ENCODE measurements around the gene C1D. TPM values are rescaled to one million over a fixed set of nuclear protein-coding genes. Genes with fewer than 3 reads are reported as not detected.

Gene C1D
- total RNA-seq, 2 experiments from 2014 or later = 16.2 to 16.4 TPM

GRCh38 chr2:68043695-68044094 is 19.1 kb downstream of the C1D start:
- CTCF ChIA-PET = no interaction called here

GRCh38 chr2:68043032-68043431 is 19.8 kb downstream of the C1D start:
- Histone ChIP-seq H3K4me3 (ENCODE audit: low read length) (no peak overlapping the region), H3K27ac (ENCODE audit: low read depth in 1 of 2, low read length in 2 of 2) (no peak overlapping the region), H3K27me3 (ENCODE audit: control insufficient read depth in 1 of 2, insufficient read depth in 2 of 2, low read length in 2 of 2) (no peaks in the 10 kb centered on the region), H3K36me3 (ENCODE audit: insufficient read depth, low read length) (peaks cover 25% of the 10 kb centered on the region), H3K4me1 (ENCODE audit: insufficient read depth, low read length) (no peaks in the 10 kb centered on the region), H3K9me3 (ENCODE audit: control insufficient read depth in 1 of 2, insufficient read depth in 1 of 2, low read length in 2 of 2) (no peaks in the 10 kb centered on the region)
- ATAC-seq (ENCODE audit: poor library complexity) (no peak), DNase-seq (no peak)
- H3K27me3 Mint-ChIP-seq = no peaks in the 10 kb centered on the region
- no peak overlapping the region for H3K4me3 Mint-ChIP-seq
- H3K9me3 Mint-ChIP-seq = no peaks in the 10 kb centered on the region
- H3K4me1 Mint-ChIP-seq (ENCODE audit: low read depth) = no peaks in the 10 kb centered on the region
- H3K27ac Mint-ChIP-seq = no peak overlapping the region
- H3K36me3 Mint-ChIP-seq (ENCODE audit: low read depth) = peaks cover 45% of the 10 kb centered on the region
- no peak for TF ChIP-seq CTCF (IDR thresholded peaks at IDR 0.05)
- intact Hi-C loops (cut with DNase I, micrococcal nuclease) = no loop called here
- ChIA-PET CTCF (no interaction called here), POLR2A (no interaction called here)

More at GRCh38 chr2:68043695-68044094, 19.1 kb downstream of the C1D start:
- no peak for ATAC-seq (ENCODE audit: poor library complexity)
- peaks cover 25% of the 10 kb centered on the region for H3K36me3 ChIP-seq (ENCODE audit: insufficient read depth, low read length)
- H3K4me3 Mint-ChIP-seq = no peak overlapping the region
- H3K4me3 ChIP-seq (ENCODE audit: low read length) = no peak overlapping the region
- intact Hi-C loops (cut with DNase I, micrococcal nuclease) = no loop called here
- peaks cover 4% of the 10 kb centered on the region for H3K4me1 Mint-ChIP-seq (ENCODE audit: low read depth)
- H3K27me3 ChIP-seq (ENCODE audit: control insufficient read depth in 1 of 2, insufficient read depth in 2 of 2, low read length in 2 of 2) = no peaks in the 10 kb centered on the region
- POLR2A ChIA-PET = no interaction called here
- no peaks in the 10 kb centered on the region for H3K9me3 Mint-ChIP-seq
- no peaks in the 10 kb centered on the region for H3K4me1 ChIP-seq (ENCODE audit: insufficient read depth, low read length)
- peaks cover 48% of the 10 kb centered on the region for H3K36me3 Mint-ChIP-seq (ENCODE audit: low read depth)
- no peak for DNase-seq
- TF ChIP-seq CTCF (IDR thresholded peaks at IDR 0.05) = no peak
- no peak overlapping the region for H3K27ac Mint-ChIP-seq
- H3K27me3 Mint-ChIP-seq = no peaks in the 10 kb centered on the region
- H3K9me3 ChIP-seq (ENCODE audit: control insufficient read depth in 1 of 2, insufficient read depth in 1 of 2, low read length in 2 of 2) = no peaks in the 10 kb centered on the region
- H3K27ac ChIP-seq (ENCODE audit: low read depth in 1 of 2, low read length in 2 of 2) = no peak overlapping the region

- H3K4me1 Mint-ChIP-seq (ENCODE audit: low read depth) = no peaks in the 10 kb centered on the region
- H3K36me3 ChIP-seq (ENCODE audit: insufficient read depth, low read length) = peaks cover 25% of the 10 kb centered on the region
- ChIA-PET POLR2A (interaction anchor here (1.8 kb wide), 1 partner anchor 21 kb away, joined by 5 read pairs; the partner anchor contains the start of gene C1D), CTCF (no interaction called here)
- no peaks in the 10 kb centered on the region for H3K9me3 Mint-ChIP-seq
- H3K27ac ChIP-seq (ENCODE audit: low read depth in 1 of 2, low read length in 2 of 2) = no peak overlapping the region
- no peaks in the 10 kb centered on the region for H3K27me3 Mint-ChIP-seq
- H3K9me3 ChIP-seq (ENCODE audit: control insufficient read depth in 1 of 2, insufficient read depth in 1 of 2, low read length in 2 of 2) = no peaks in the 10 kb centered on the region
- ATAC-seq (ENCODE audit: poor library complexity) = no peak
- no peak overlapping the region for H3K4me3 Mint-ChIP-seq
- no peaks in the 10 kb centered on the region for H3K4me1 ChIP-seq (ENCODE audit: insufficient read depth, low read length)
- H3K36me3 Mint-ChIP-seq (ENCODE audit: low read depth) = peaks cover 40% of the 10 kb centered on the region
- H3K27me3 ChIP-seq (ENCODE audit: control insufficient read depth in 1 of 2, insufficient read depth in 2 of 2, low read length in 2 of 2) = no peaks in the 10 kb centered on the region
- DNase-seq = no peak
- H3K4me3 ChIP-seq (ENCODE audit: low read length) = no peak overlapping the region
- intact Hi-C loops (cut with DNase I, micrococcal nuclease) = no loop called here
- no peak overlapping the region for H3K27ac Mint-ChIP-seq
- no peak for TF ChIP-seq CTCF (IDR thresholded peaks at IDR 0.05)
Observed at GRCh38 chr2:68041704-68042245, 21.0 kb downstream of the C1D start.

Measured in CD4-positive, alpha-beta T cell (primary cell).